HG02870 (cell line): ENCODE data around the gene TMEM98.
"Not testable (repeated sequence)": the region's sequence is repeated elsewhere in the genome, so short reads cannot be mapped to it uniquely, and the experiment has no call there.

Source experiments
- ATAC-seq: cut with Tn5 transposase; IDR thresholded peaks from one replicate; pipeline ENCODE4 v1.9.1; 2021; ENCODE audit warnings: mild to moderate bottlenecking, moderate library complexity; ENCODE audit not compliant: unreplicated experiment

The TMEM98 gene

GRCh38 chr17:32941419-32942032, 13.6 kb downstream of the TMEM98 start:
- ATAC-seq, result no peak

GRCh38 chr17:32943206-32943605, 15.3 kb downstream of the TMEM98 start:
- no peak for ATAC-seq

- no peak for ATAC-seq
These were observed 15.8 kb downstream of the TMEM98 start for GRCh38 chr17:32943647-32944191.

- no peak for ATAC-seq
These were observed 16.5 kb downstream of the TMEM98 start for GRCh38 chr17:32944248-32945020.

- no peak for ATAC-seq
These were observed 18.6 kb downstream of the TMEM98 start for GRCh38 chr17:32946375-32947135.

GRCh38 chr17:32947736-32948135, 19.8 kb downstream of the TMEM98 start:
- no peak for ATAC-seq

GRCh38 chr17:32949181-32949580, 21.2 kb downstream of the TMEM98 start:
- no peak for ATAC-seq

GRCh38 chr17:32952491-32952890, 24.5 kb downstream of the TMEM98 start:
- ATAC-seq, result not testable (repeated sequence)

- ATAC-seq, result no peak
These were observed 25.1 kb downstream of the TMEM98 start for GRCh38 chr17:32953045-32953444.

- ATAC-seq, result no peak
These were observed 25.9 kb downstream of the TMEM98 start for GRCh38 chr17:32953857-32954256.

- no peak for ATAC-seq
These were observed 26.5 kb downstream of the TMEM98 start for GRCh38 chr17:32954477-32954876.

- ATAC-seq, result no peak
These were observed 27.2 kb downstream of the TMEM98 start for GRCh38 chr17:32955155-32955554.

GRCh38 chr17:32956240-32956970, 28.5 kb downstream of the TMEM98 start:
- ATAC-seq, result no peak

GRCh38 chr17:32958418-32958817, 30.5 kb downstream of the TMEM98 start:
- ATAC-seq, result no peak

- ATAC-seq, result no peak
These were observed 32.9 kb downstream of the TMEM98 start for GRCh38 chr17:32960815-32961214.

GRCh38 chr17:32962320-32962711, 34.4 kb downstream of the TMEM98 start:
- no peak for ATAC-seq

- no peak for ATAC-seq
These were observed 36.6 kb downstream of the TMEM98 start for GRCh38 chr17:32964541-32964940.

GRCh38 chr17:32969231-32969630, 41.3 kb downstream of the TMEM98 start:
- ATAC-seq, result not testable (repeated sequence)

- ATAC-seq, result no peak
These were observed 42.3 kb downstream of the TMEM98 start for GRCh38 chr17:32970281-32970680.

- no peak for ATAC-seq
These were observed 43.2 kb downstream of the TMEM98 start for GRCh38 chr17:32971171-32971570.

- ATAC-seq, result no peak
These were observed 48.2 kb downstream of the TMEM98 start for GRCh38 chr17:32976131-32976530.
